ENCODE results near the gene OSBPL6. TPM values are rescaled to one million over a fixed set of nuclear protein-coding genes. Genes with fewer than 3 reads are reported as not detected.

The OSBPL6 gene
- total and polyA plus RNA-seq, 9 of the 15 experiments (the other 6 are each of a cell fraction or from before 2014, with no cell fraction given) = 3.4 to 12.7 (median 9.3) TPM

- no peak for TF ChIP-seq CHD7 (IDR thresholded peaks at IDR 0.05; ENCODE audit: low read depth, low read length)
- TF ChIP-seq ZNF224 (CRISPR knock-in tag; IDR thresholded peaks at IDR 0.05) = 0 out of 2 replicates have a peak, but pooled peaks have one; percentile 14
- peak in 1 of 2 experiments; percentile 36; a peak in 1 of 4 replicates for TF ChIP-seq CSDE1 (IDR thresholded peaks at IDR 0.05)
- TF ChIP-seq ZKSCAN3 (CRISPR knock-in tag; IDR thresholded peaks at IDR 0.05) = no peak
- TF ChIP-seq ZBED1 (IDR thresholded peaks at IDR 0.05) = no peak
- no peak for TF ChIP-seq ZNF311 (CRISPR knock-in tag; IDR thresholded peaks at IDR 0.05)
- TF ChIP-seq ZNF717 (CRISPR knock-in tag; IDR thresholded peaks at IDR 0.05) = no peak
- no peak for TF ChIP-seq ZNF212 (CRISPR knock-in tag; IDR thresholded peaks at IDR 0.05)
- TF ChIP-seq ZFP30 (CRISPR knock-in tag; IDR thresholded peaks at IDR 0.05; ENCODE audit: borderline replicate concordance) = no peak
- no peak for TF ChIP-seq ZNF75A (CRISPR knock-in tag; IDR thresholded peaks at IDR 0.05)
- TF ChIP-seq EGR1 (conservative IDR thresholded peaks at IDR 0.05) = 0 out of 2 replicates have a peak, but pooled peaks have one; percentile 22
- TF ChIP-seq CBX8 (IDR thresholded peaks at IDR 0.05; ENCODE audit: borderline replicate concordance, extremely low read depth, low read depth, low read length, poor library complexity, severe bottlenecking) = no peak
- no peak for TF ChIP-seq STAG1 (CRISPR knock-in tag; IDR thresholded peaks at IDR 0.05; ENCODE audit: borderline replicate concordance)
- no peak for TF ChIP-seq PATZ1 (CRISPR knock-in tag; IDR thresholded peaks at IDR 0.05; ENCODE audit: borderline replicate concordance)
- no peak for TF ChIP-seq CBX1 (IDR thresholded peaks at IDR 0.05; ENCODE audit: low read depth)
- no peak for TF ChIP-seq ZNF436 (CRISPR knock-in tag; IDR thresholded peaks at IDR 0.05)
These were observed 219.4 kb downstream of the OSBPL6 start (continued) for GRCh38 chr2:178413472-178414265.
